ENCODE results near the gene ARFRP1.

The ARFRP1 gene

GRCh38 chr20:63693733-63694583 is 13.8 kb downstream of the ARFRP1 start:
- no peak overlapping the region for H3K4me3 ChIP-seq (replicated peaks; ENCODE audit: low read depth, low read length)
- DNase-seq (ENCODE audit: extremely low read depth, insufficient read length): no peak
- no peak for TF ChIP-seq CTCF (IDR thresholded peaks at IDR 0.05; ENCODE audit: insufficient read depth, low read length, poor library complexity, severe bottlenecking)
- H3K27me3 ChIP-seq (replicated peaks; ENCODE audit: control insufficient read depth, insufficient read depth, low read length): no peaks in the 10 kb centered on the region
- H3K36me3 ChIP-seq (ENCODE audit: control insufficient read depth, insufficient read depth, low read length): peaks cover 5% of the 10 kb centered on the region

GRCh38 chr20:63693083-63693732 is 14.6 kb downstream of the ARFRP1 start:
- Histone ChIP-seq H3K27me3 (replicated peaks; ENCODE audit: control insufficient read depth, insufficient read depth, low read length) (no peaks in the 10 kb centered on the region), H3K36me3 (ENCODE audit: control insufficient read depth, insufficient read depth, low read length) (peaks cover 5% of the 10 kb centered on the region), H3K4me3 (replicated peaks; ENCODE audit: low read depth, low read length) (no peak overlapping the region)
- TF ChIP-seq CTCF (IDR thresholded peaks at IDR 0.05; ENCODE audit: insufficient read depth, low read length, poor library complexity, severe bottlenecking): no peak
- DNase-seq (ENCODE audit: extremely low read depth, insufficient read length): no peak

- Histone ChIP-seq H3K4me3 (replicated peaks; ENCODE audit: low read depth, low read length) (no peak overlapping the region), H3K27me3 (replicated peaks; ENCODE audit: control insufficient read depth, insufficient read depth, low read length) (no peaks in the 10 kb centered on the region), H3K36me3 (ENCODE audit: control insufficient read depth, insufficient read depth, low read length) (peaks cover 5% of the 10 kb centered on the region)
- no peak for DNase-seq (ENCODE audit: extremely low read depth, insufficient read length)
- TF ChIP-seq CTCF (IDR thresholded peaks at IDR 0.05; ENCODE audit: insufficient read depth, low read length, poor library complexity, severe bottlenecking): no peak
Measured at GRCh38 chr20:63692436-63693082, 15.2 kb downstream of the ARFRP1 start.

- DNase-seq (ENCODE audit: extremely low read depth, insufficient read length): no peak
- TF ChIP-seq CTCF (IDR thresholded peaks at IDR 0.05; ENCODE audit: insufficient read depth, low read length, poor library complexity, severe bottlenecking): no peak
- Histone ChIP-seq H3K4me3 (replicated peaks; ENCODE audit: low read depth, low read length) (no peak overlapping the region), H3K27me3 (replicated peaks; ENCODE audit: control insufficient read depth, insufficient read depth, low read length) (no peaks in the 10 kb centered on the region), H3K36me3 (ENCODE audit: control insufficient read depth, insufficient read depth, low read length) (peaks cover 5% of the 10 kb centered on the region)
Measured at GRCh38 chr20:63691711-63692435, 15.9 kb downstream of the ARFRP1 start.

- H3K27me3 ChIP-seq (replicated peaks; ENCODE audit: control insufficient read depth, insufficient read depth, low read length): no peaks in the 10 kb centered on the region
- peaks cover 5% of the 10 kb centered on the region for H3K36me3 ChIP-seq (ENCODE audit: control insufficient read depth, insufficient read depth, low read length)
- H3K4me3 ChIP-seq (replicated peaks; ENCODE audit: low read depth, low read length): no peak overlapping the region
- TF ChIP-seq CTCF (IDR thresholded peaks at IDR 0.05; ENCODE audit: insufficient read depth, low read length, poor library complexity, severe bottlenecking): no peak
- no peak for DNase-seq (ENCODE audit: extremely low read depth, insufficient read length)
Measured at GRCh38 chr20:63690898-63691710, 16.7 kb downstream of the ARFRP1 start.
